Stimulated activated CD4-positive, alpha-beta T cell treated with anti-CD3 and anti-CD28 coated beads, Interleukin-15, amount 100 ng/mL, for 48 hours (primary cell): ENCODE results near the gene CDC42EP4.
"Not testable (repeated sequence)": the region's sequence is repeated elsewhere in the genome, so short reads cannot be mapped to it uniquely, and the experiment has no call there.

Experiments
- DNase-seq, 2 donors: peaks; one replicate each; pipeline ENCODE4 v3.0.0-alpha.2; 2020; ENCODE audit warnings: low read depth in 2 of 2

The CDC42EP4 gene

GRCh38 chr17:73342541-73343167 lies 30.9 kb upstream of the CDC42EP4 start:
- DNase-seq: no peak

GRCh38 chr17:73342050-73342522 lies 30.3 kb upstream of the CDC42EP4 start:
- no peak for DNase-seq

- DNase-seq: no peak
These were observed 29.7 kb upstream of the CDC42EP4 start for GRCh38 chr17:73341350-73342049.

- peak in 1 of 2 donors; percentile 3 for DNase-seq
These were observed 28.3 kb upstream of the CDC42EP4 start for GRCh38 chr17:73340093-73340596.

- DNase-seq: no peak
These were observed 26.9 kb upstream of the CDC42EP4 start for GRCh38 chr17:73338566-73339197.

GRCh38 chr17:73338050-73338521 lies 26.3 kb upstream of the CDC42EP4 start:
- no peak for DNase-seq

- DNase-seq: no peak
These were observed 25.5 kb upstream of the CDC42EP4 start for GRCh38 chr17:73337330-73337710.

GRCh38 chr17:73336408-73337329 lies 24.9 kb upstream of the CDC42EP4 start:
- no peak for DNase-seq

- DNase-seq: no peak
These were observed 24.0 kb upstream of the CDC42EP4 start for GRCh38 chr17:73335591-73336407.

- DNase-seq: no peak
These were observed 23.1 kb upstream of the CDC42EP4 start for GRCh38 chr17:73334771-73335513.

GRCh38 chr17:73333445-73333844 lies 21.6 kb upstream of the CDC42EP4 start:
- DNase-seq: not testable (repeated sequence)

- DNase-seq: no peak
These were observed 19.3 kb upstream of the CDC42EP4 start for GRCh38 chr17:73331060-73331459.

GRCh38 chr17:73327676-73328075 lies 15.9 kb upstream of the CDC42EP4 start:
- DNase-seq: no peak

GRCh38 chr17:73325527-73325842 lies 13.7 kb upstream of the CDC42EP4 start:
- DNase-seq: no peak

- no peak for DNase-seq
These were observed 13.1 kb upstream of the CDC42EP4 start for GRCh38 chr17:73324711-73325526.

- no peak for DNase-seq
These were observed 12.3 kb upstream of the CDC42EP4 start for GRCh38 chr17:73324160-73324475.

- DNase-seq: no peak
These were observed 11.8 kb upstream of the CDC42EP4 start for GRCh38 chr17:73323409-73324159.

- no peak for DNase-seq
These were observed 8.9 kb upstream of the CDC42EP4 start for GRCh38 chr17:73320601-73321264.
